Esophagus squamous epithelium (tissue), 4 donors: ENCODE data around the gene GTF2IRD1.

Experiments used
- POLR2A ChIP-seq, 4 donors: fragments of 450-650 bp; IDR thresholded peaks; one replicate each; pipeline ENCODE4 v1.6.1; 2017; ENCODE audit warnings: antibody characterized with exemption in 4 of 4, mild to moderate bottlenecking in 4 of 4, moderate library complexity in 3 of 4
- TF ChIP-seq, protein P1 (sequence below), 6 experiments: fragments of 450-650 bp in 4 of 6; fragments of 200-600 bp in 2 of 6; sonication (generic) in 2 of 6; IDR thresholded peaks; one replicate each; pipeline ENCODE4 v1.5.1; 2016 to 2019; ENCODE audit warnings: antibody characterized with exemption in 6 of 6, mild to moderate bottlenecking in 4 of 6, moderate library complexity in 4 of 6

DNA sequence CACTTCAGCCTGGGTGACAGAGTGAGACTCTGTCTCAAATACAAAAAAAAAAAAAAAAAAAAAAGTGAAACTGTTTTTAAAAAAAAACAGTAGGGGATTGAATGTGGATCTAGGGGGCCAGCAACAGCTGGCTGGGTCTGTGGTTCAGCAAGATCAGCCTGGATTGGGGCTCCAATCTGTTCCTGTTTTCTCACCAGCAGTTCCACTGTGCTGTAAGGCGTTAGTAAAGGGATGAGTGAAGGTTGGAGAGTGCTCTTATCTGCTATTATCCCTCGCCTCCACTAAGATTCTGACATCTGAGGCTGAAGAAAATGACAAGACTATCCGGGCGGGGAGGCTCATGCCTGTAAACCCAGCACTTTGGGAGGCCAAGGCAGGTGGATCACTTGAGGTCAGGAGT, 41.6 kb upstream of the GTF2IRD1 start:
- TF ChIP-seq POLR2A (IDR thresholded peaks at IDR 0.05), result no peak
- TF ChIP-seq, protein P1, sequence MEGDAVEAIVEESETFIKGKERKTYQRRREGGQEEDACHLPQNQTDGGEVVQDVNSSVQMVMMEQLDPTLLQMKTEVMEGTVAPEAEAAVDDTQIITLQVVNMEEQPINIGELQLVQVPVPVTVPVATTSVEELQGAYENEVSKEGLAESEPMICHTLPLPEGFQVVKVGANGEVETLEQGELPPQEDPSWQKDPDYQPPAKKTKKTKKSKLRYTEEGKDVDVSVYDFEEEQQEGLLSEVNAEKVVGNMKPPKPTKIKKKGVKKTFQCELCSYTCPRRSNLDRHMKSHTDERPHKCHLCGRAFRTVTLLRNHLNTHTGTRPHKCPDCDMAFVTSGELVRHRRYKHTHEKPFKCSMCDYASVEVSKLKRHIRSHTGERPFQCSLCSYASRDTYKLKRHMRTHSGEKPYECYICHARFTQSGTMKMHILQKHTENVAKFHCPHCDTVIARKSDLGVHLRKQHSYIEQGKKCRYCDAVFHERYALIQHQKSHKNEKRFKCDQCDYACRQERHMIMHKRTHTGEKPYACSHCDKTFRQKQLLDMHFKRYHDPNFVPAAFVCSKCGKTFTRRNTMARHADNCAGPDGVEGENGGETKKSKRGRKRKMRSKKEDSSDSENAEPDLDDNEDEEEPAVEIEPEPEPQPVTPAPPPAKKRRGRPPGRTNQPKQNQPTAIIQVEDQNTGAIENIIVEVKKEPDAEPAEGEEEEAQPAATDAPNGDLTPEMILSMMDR (IDR thresholded peaks at IDR 0.05), result no peak
